Gastroesophageal sphincter (tissue), 4 donors: ENCODE data around the gene AFMID. TPM values are rescaled to one million over a fixed set of nuclear protein-coding genes. Genes with fewer than 3 reads are reported as not detected.

ENCODE experiments used
- ATAC-seq: fragments of 150-250 bp; one replicate; pipeline ENCODE4 v1.9.1; 2016; ENCODE audit warnings: mild to moderate bottlenecking, moderate library complexity
- H3K27ac ChIP-seq, 4 donors: fragments of 200-600 bp; sonication (generic) in 3 of 4; 1 replicate in 3 of 4; 2 replicates in 1 of 4; pipeline ENCODE4 v1.5.1; 2016 to 2019
- H3K27me3 ChIP-seq: fragments of 200-600 bp; sonication (generic); one replicate; pipeline ENCODE4 v1.5.1; 2019
- H3K36me3 ChIP-seq, 2 donors: fragments of 200-600 bp; sonication (generic); one replicate each; pipeline ENCODE4 v1.5.1; 2019; ENCODE audit warnings: control low read depth in 1 of 2
- H3K4me1 ChIP-seq, 3 donors: fragments of 200-600 bp; sonication (generic); 1 replicate in 2 of 3; 2 replicates in 1 of 3; pipeline ENCODE4 v1.5.1; 2016 to 2019; ENCODE audit warnings: control low read depth in 2 of 3
- H3K4me3 ChIP-seq, 2 donors: fragments of 200-600 bp; sonication (generic); one replicate each; pipeline ENCODE4 v1.5.1; 2019; ENCODE audit warnings: mild to moderate bottlenecking in 1 of 2, moderate library complexity in 1 of 2
- H3K9me3 ChIP-seq, 3 donors: fragments of 200-600 bp; sonication (generic); one replicate each; pipeline ENCODE4 v1.5.1; 2017 to 2019; ENCODE audit warnings: control low read depth in 2 of 3
- CTCF ChIP-seq, 4 experiments: fragments of 200-600 bp in 2 of 4; fragments of 450-650 bp in 2 of 4; sonication (generic) in 1 of 4; IDR thresholded peaks; one replicate each; pipeline ENCODE4 v1.5.1; 2017 to 2019; ENCODE audit warnings: antibody characterized with exemption in 4 of 4, mild to moderate bottlenecking in 2 of 4, moderate library complexity in 2 of 4
- EP300 ChIP-seq: sonication (generic); formaldehyde crosslinking; IDR thresholded peaks from one replicate; pipeline ENCODE4 v1.6.1; 2017; ENCODE audit warnings: antibody characterized with exemption, mild to moderate bottlenecking
- POLR2A ChIP-seq, 2 donors: fragments of 450-650 bp; IDR thresholded peaks; one replicate each; pipeline ENCODE4 v1.6.1; 2017; ENCODE audit warnings: antibody characterized with exemption in 2 of 2, mild to moderate bottlenecking in 2 of 2, moderate library complexity in 1 of 2
- POLR2AphosphoS5 ChIP-seq: sonication (generic); formaldehyde crosslinking; IDR thresholded peaks from one replicate; pipeline ENCODE4 v1.6.1; 2017; ENCODE audit warnings: antibody characterized with exemption
- WGBS, 2 donors: methylation state at CpG; one replicate each; pipeline ENCODE4 v1.1.5; 2018; ENCODE audit warnings: low coverage in 1 of 2; 5-methylcytosine and 5-hydroxymethylcytosine counted together
- total RNA-seq, 4 donors: library from RNA; depleted of rRNA; stranded (reverse); fragments of >200 nt; gene quantifications; one replicate each; pipeline ENCODE4 v1.1.0, GENCODE V29; 2016

Gene AFMID
- total RNA-seq, 4 donors from 2014 or later = 14.9 to 43.9 (median 31.6) TPM

- WGBS, 2 donors = 90 to 93% methylated on average over 3 to 11 of the region's 13 CpGs
- H3K27me3 ChIP-seq = no peaks in the 10 kb centered on the region
These were observed 4.7 kb upstream of the AFMID start for GRCh38 chr17:78182504-78182903.

DNA sequence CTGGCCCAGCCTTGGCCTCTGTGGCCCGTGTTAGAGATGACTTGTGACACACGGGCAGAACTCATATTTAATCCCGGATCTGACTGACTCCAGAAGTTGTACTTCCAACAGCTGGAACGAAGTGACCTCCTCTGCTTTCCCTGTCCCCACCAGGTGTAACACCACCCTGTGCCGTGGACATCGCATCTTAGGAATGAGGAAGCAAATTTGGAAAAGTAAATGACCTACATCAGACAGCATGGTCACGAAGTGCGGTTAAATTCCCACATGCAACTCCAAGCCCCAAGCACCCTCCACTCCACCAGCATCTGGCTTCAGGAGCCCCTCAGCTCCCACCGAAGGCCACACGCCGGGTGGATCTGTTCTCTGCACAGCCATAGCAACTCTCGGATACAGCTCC lies 3.2 kb upstream of the AFMID start:
- 67 to 89% methylated on average over 6 to 8 of the region's 12 CpGs for WGBS, 2 donors
- H3K27ac ChIP-seq = peak overlapping the region; percentile 11 to 84 (median 77)

More at GRCh38 chr17:78182504-78182903, 4.7 kb upstream of the AFMID start:
- no peaks in the 10 kb centered on the region for H3K36me3 ChIP-seq
- peaks cover 5 to 93% (median 26%) of the 10 kb centered on the region in 3 donors for H3K4me1 ChIP-seq
- no peak for TF ChIP-seq CTCF (IDR thresholded peaks at IDR 0.05)
- no peak for TF ChIP-seq EP300
- TF ChIP-seq POLR2AphosphoS5 = no peak
- TF ChIP-seq POLR2A (IDR thresholded peaks at IDR 0.05) = no peak
- ATAC-seq = no peak
- H3K9me3 ChIP-seq = no peaks in the 10 kb centered on the region
- peak overlapping the region in 3 of 4 donors; percentile 77 to 84 (median 77) for H3K27ac ChIP-seq
- H3K4me3 ChIP-seq = no peak overlapping the region

GRCh38 chr17:78184351-78184750 lies 2.8 kb upstream of the AFMID start:
- Histone ChIP-seq H3K36me3 (no peaks in the 10 kb centered on the region), H3K9me3 (no peaks in the 10 kb centered on the region), H3K4me1 (peaks cover 5 to 89% (median 31%) of the 10 kb centered on the region in 3 donors), H3K27ac (peak overlapping the region; percentile 11 to 84 (median 77)), H3K27me3 (no peaks in the 10 kb centered on the region), H3K4me3 (no peak overlapping the region)
- TF ChIP-seq EP300 (no peak), CTCF (IDR thresholded peaks at IDR 0.05) (no peak)
- 13 to 25% methylated on average over 4 to 10 of the region's 10 CpGs for WGBS, 2 donors
- no peak for ATAC-seq

More for the DNA sequence above, 3.2 kb upstream of the AFMID start:
- Histone ChIP-seq H3K4me1 (peaks cover 5 to 93% (median 31%) of the 10 kb centered on the region in 3 donors), H3K4me3 (no peak overlapping the region), H3K36me3 (no peaks in the 10 kb centered on the region), H3K27me3 (no peaks in the 10 kb centered on the region), H3K9me3 (no peaks in the 10 kb centered on the region)
- TF ChIP-seq POLR2A (IDR thresholded peaks at IDR 0.05) (no peak), EP300 (no peak), POLR2AphosphoS5 (no peak), CTCF (IDR thresholded peaks at IDR 0.05) (no peak)
- no peak for ATAC-seq

DNA sequence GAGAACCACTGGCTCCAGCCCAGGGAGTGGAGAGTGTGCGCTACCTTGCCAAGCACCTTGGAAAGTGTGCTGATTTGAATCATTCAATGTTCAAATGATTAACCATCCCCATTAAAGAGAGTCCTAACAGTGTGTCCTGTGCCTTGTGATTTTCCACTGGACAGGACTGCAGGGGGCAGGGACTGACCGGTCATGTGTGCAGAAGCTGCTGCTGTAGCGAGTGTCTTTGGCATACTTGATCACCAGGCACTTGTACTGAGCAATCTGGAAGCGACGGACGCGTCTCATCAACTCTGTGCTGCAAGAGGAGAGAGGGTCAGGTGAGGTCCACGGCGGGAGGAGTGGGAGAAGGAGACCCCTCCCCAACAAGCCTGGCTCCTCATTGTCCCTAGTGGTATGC lies 2.3 kb upstream of the AFMID start:
- TF ChIP-seq POLR2A (IDR thresholded peaks at IDR 0.05) (peak in 1 of 2 donors; percentile 19), POLR2AphosphoS5 (no peak), EP300 (no peak)
- 44 to 63% methylated on average over 7 to 8 of the region's 9 CpGs for WGBS, 2 donors
- peak overlapping the region; percentile 40 to 84 (median 77) for H3K27ac ChIP-seq
- peak; percentile 26 for ATAC-seq
- no peaks in the 10 kb centered on the region for H3K36me3 ChIP-seq
- peak overlapping the region in 1 of 2 donors; percentile 55 for H3K4me3 ChIP-seq
- H3K9me3 ChIP-seq = no peaks in the 10 kb centered on the region
- H3K27me3 ChIP-seq = no peaks in the 10 kb centered on the region
- peaks cover 5 to 84% (median 28%) of the 10 kb centered on the region in 3 donors for H3K4me1 ChIP-seq

GRCh38 chr17:78185981-78186691 lies 1.0 kb upstream of the AFMID start:
- Histone ChIP-seq H3K27ac (peak overlapping the region; percentile 40 to 84 (median 77)), H3K36me3 (peaks cover 0 to 5% of the 10 kb centered on the region in 2 donors), H3K4me3 (peak overlapping the region; percentile 14 to 55), H3K4me1 (peaks cover 5 to 78% (median 22%) of the 10 kb centered on the region in 3 donors), H3K9me3 (no peaks in the 10 kb centered on the region), H3K27me3 (no peaks in the 10 kb centered on the region)
- WGBS, 2 donors = 40 to 72% methylated on average over 3 to 8 of the region's 10 CpGs
- ATAC-seq = peak; percentile 14
- no peak for TF ChIP-seq POLR2AphosphoS5
- TF ChIP-seq CTCF (IDR thresholded peaks at IDR 0.05) = no peak
- no peak for TF ChIP-seq POLR2A (IDR thresholded peaks at IDR 0.05)
- TF ChIP-seq EP300 = no peak
